ENCODE data around the gene HTD2.

DNA sequence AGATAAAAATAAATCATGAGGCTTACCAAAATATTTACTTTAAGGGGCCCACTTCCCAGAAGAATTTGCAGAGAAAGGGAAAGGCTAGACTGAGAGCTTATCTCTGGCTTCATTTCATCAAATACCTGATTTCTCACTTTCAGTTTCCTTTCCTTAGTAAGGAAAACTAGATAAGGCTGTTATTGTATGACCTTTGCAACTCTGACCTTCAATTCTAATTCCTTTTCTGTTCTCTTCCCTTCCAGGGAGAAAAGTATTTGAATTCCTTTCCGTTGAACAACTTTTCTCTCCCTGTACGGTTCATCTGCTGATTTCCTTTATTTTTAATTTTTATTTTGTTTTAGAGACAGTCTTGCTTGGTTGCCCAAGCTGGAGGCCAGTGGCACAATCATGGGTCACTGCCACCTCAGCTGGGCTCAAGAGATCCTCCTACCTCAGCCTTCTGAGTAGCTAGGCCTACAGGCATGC, 19.2 kb downstream of the HTD2 start:
- TF ChIP-seq CTCF (IDR thresholded peaks at IDR 0.05) (no peak), ZFX (IDR thresholded peaks at IDR 0.05; ENCODE audit: borderline replicate concordance) (no peak)

All from 22Rv1 (cell line).